Erythroblast (primary cell): ENCODE results near the gene FLAD1.

Experiments used
- GATA1 ChIP-seq: IDR thresholded peaks from 2 replicates; pipeline ENCODE4 v1.6.1; 2011; ENCODE audit warnings: low read depth, mild to moderate bottlenecking, control low read depth, low read length, moderate library complexity
- POLR2A ChIP-seq: IDR thresholded peaks from 2 replicates; pipeline ENCODE4 v1.6.1; 2011; ENCODE audit warnings: mild to moderate bottlenecking, low read length

DNA sequence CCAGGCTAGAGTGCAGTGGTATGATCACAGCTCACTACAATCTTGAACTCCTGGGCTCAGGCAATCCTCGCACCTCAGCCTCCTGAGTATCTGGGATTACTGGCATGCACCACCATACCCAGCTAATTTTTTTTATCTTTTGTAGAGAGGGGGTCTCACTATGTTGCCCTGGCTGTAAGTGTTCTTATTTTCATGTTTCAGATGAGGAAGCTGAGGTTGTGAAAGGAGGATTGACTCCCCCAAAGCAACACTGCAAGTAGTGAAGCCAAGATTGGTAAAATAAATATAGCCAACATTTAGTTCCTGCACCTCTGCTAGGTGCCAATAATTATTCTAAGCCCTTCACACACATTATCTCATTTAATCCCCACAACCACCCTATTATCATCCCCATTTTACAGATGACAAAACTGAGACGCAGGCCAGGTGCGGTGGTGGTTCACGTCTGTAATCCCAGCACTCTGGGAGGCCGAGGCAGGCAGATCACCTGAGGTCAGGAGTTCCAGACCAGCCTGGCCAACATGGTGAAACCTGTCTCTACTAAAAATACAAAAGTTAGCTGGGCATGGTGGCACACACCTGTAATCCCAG lies 48.7 kb upstream of the FLAD1 start:
- TF ChIP-seq POLR2A (no peak), GATA1 (no peak)
